Breast epithelium (tissue), 3 donors: ENCODE measurements around the gene CHMP1B.

Source experiments
- CTCF ChIP-seq, 3 donors: fragments of 450-650 bp; IDR thresholded peaks; one replicate each; pipeline ENCODE4 v1.5.1; 2016 to 2017; ENCODE audit warnings: antibody characterized with exemption in 3 of 3, mild to moderate bottlenecking in 3 of 3, moderate library complexity in 3 of 3
- POLR2A ChIP-seq: fragments of 450-650 bp; IDR thresholded peaks from one replicate; pipeline ENCODE4 v1.6.1; 2016; ENCODE audit warnings: antibody characterized with exemption, mild to moderate bottlenecking, moderate library complexity
- POLR2AphosphoS5 ChIP-seq, 3 donors: sonication (generic); formaldehyde crosslinking; IDR thresholded peaks; one replicate each; pipeline ENCODE4 v1.6.1; 2017; ENCODE audit warnings: antibody characterized with exemption in 3 of 3

DNA sequence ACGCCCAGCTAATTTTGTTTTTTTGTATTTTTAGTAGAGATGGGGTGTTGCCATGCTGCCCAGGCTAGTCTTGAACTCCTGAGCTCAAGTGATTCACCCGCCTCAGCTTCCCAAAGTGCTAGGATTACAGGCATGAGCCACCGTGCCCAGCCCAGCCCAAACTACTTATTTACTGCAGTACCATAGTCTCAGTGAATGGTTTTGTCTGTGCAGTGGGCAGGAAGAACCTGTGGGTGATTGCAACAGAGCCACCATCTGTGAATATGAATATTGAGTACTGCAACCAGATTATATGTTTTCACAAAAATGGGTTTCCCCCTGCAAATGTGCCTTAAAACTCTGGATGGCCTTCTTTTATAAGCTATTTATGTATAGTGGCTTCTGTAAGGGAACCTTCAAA lies 47.9 kb downstream of the CHMP1B start:
- TF ChIP-seq POLR2AphosphoS5 (IDR thresholded peaks at IDR 0.05): no peak
- no peak for TF ChIP-seq POLR2A
- TF ChIP-seq CTCF (IDR thresholded peaks at IDR 0.05): no peak
